GM18870 (cell line): ENCODE data around the gene PDSS2.
A peak's percentile ranks its signal among the peaks of the same experiment; 100 is the strongest.
"Not testable (repeated sequence)": the region's sequence is repeated elsewhere in the genome, so short reads cannot be mapped to it uniquely, and the experiment has no call there.

ENCODE experiments used
- ATAC-seq: cut with Tn5 transposase; IDR thresholded peaks from one replicate; pipeline ENCODE4 v1.9.1; 2021; ENCODE audit warnings: moderate library complexity; ENCODE audit not compliant: unreplicated experiment

Gene PDSS2

DNA sequence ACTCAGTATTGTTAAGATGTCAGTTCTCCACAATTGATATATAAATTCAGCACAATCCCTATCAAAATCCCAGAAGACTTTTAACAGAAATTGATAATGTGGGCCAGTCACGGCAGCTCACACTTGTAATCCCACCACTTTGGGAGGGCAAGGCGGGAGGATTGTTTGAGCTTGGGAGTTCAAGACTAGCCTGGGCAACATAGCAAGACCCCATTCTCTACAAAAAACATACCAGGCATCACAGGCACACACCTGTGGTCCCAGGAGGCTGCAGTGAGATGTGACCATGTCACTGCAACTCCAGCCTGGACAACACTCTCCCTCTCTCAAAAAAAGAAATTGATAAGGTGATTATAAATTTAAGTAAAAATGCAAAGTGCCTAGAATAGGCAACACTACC is 90.9 kb downstream of the PDSS2 start:
- no peak for ATAC-seq

DNA sequence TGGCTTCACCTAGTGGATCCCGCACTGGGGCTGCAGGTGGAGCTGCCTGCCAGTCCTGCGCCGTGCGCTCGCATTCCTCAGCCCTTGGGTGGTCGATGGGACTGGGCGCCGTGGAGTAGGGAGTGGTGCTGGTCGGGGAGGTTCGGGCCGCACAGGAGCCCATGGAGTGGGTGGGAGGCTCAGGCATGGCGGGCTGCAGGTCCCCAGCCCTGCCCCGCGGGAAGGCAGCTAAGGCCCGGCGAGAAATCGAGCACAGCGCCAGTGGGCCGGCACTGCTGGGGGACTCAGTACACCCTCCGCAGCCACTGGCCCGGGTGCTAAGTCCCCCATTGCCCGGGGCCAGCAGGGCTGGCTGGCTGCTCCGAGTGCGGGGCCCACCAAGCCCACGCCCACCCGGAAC is 95.2 kb downstream of the PDSS2 start:
- not testable (repeated sequence) for ATAC-seq

DNA sequence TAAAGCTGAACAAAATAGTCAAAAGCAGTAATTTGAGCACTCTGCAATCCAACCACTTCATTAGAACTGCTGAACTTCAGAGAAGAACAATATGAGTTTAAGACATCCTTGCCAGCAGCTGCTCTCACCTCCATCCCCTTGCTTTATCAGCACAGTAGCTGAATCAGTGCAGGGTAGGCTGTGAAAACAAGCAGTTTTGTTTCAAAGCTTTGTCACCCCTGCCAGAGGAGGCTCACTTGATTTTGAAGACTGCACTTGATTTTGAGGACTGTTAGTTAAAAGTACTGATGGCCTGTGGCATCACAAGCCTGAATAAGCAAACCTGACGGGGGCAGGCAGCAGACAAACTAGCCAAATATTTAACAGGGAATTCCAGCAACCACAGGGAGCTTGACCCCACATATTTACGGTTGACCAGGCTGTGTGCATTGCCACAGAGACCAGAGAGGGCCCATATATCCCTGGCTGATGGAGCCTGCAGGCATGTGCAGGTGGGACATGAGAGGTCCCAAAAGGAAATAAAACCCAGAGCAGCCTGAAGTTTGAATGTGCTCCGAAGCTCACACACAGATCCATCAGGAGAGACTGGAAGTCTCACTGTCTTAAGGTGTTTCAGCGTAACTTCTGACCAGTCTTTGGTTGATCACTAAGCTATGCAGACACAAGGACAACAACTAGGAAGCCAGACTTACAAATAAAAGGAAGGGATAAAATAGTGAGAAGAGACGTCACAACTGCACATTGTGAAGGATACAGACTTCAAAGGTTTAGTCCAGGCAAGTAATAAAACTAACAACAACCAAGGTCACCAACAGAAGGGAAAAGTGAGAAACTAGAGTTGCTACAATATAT is 97.4 kb downstream of the PDSS2 start:
- ATAC-seq, result no peak

- ATAC-seq, result no peak
These were observed 98.9 kb downstream of the PDSS2 start for GRCh38 chr6:107360476-107360875.

- ATAC-seq, result no peak
These were observed 101.5 kb downstream of the PDSS2 start for GRCh38 chr6:107357842-107358241.

DNA sequence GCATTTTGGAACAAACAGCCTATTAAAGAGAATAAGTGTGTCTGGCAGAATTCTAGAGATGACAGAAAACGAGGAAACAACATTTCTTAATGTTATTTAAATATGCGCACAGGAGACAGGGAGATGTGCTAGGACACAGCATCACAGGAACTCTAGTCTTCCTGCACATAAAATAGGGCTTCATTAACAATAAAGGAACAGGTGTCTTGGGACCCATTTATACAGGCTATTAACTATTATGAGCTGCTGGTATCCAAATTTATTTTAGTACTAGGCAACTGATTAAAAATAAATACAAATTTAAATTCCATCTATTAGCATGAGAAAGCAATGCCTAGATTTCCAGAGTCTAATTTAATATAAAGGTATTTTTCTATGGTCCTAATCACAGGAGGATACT is 102.3 kb downstream of the PDSS2 start:
- ATAC-seq, result no peak

DNA sequence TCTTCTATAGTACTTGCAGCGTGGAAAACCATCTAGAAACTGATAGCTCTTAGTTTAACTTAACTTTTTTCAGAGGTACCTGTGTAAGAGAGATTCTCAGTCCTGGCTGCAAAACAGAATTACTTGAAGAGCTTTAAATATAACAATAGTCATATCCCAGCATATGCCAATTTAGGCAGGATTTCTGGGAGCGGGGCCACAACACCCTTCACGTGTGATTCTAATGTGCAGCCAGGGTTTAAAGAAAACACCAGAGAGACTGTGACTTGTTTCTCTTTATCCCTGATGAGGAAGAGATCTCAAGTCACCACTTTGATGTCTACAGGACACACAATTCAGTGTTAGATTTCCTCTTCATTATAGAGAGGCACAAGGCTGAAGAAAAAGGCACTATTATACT is 103.7 kb downstream of the PDSS2 start:
- ATAC-seq, result no peak

DNA sequence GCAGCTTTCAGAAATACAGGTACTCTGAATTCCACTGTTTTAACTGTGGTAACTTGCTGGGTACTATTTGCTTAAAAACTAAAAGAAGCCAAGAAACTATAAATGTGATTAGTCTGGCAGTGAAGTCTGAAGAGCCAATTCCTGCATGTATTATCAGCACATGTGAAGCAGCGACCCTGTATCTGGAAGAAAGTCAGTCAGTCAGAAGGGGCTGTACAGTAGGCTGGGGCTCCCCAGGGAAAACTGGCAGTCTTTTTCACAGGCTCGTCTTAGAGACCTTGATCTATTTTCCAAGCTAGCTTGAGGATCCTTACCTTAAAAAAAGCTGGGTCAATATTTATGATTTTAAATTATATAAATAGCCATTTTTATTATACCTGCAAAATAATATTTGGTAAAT is 104.9 kb downstream of the PDSS2 start:
- ATAC-seq, result no peak

DNA sequence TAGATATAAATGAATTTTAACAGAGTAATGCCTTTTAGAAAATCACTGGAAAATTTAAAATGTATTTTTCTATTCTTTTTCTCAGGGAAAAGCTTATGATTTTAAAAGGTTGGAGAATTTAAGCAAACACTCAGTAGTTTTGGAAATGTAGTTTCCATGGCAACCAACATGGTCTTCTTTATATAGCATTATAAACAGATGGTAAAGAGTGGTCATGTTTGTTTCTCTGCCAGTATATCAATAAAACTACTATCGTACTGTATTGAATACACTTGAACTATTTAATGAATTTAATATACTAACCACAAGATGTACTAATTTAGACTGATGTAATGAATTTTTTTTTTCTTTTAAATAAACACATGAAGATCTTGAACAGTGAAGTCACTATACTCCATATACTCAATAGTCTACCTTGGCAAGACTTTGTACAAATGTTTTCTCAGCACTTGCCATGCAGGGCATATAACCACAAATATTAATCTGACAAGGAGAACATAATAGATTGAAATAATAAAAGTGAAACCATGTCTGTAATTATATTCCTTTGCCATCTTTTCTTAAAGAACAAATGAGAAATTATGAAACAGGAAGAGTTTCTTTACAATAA is 105.5 kb downstream of the PDSS2 start:
- ATAC-seq, result no peak

DNA sequence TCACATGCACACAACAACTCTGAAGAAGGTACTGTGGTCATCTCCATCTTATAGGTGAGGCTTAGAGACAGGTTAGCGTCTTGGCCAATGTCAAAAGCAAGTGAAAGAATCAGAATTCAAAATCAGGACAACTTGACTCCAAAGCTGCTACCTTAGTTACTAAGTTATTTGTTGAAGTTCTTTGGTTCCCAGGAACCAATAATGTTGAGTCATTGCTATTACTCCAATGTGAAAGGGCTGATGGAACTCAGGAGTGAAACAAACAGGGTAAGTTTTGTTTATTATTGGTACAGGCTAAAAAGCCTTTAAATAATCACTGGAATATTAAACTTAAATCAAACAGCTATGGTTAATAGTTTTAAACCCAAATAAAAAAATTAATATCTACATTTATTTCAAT is 111.1 kb downstream of the PDSS2 start:
- no peak for ATAC-seq

DNA sequence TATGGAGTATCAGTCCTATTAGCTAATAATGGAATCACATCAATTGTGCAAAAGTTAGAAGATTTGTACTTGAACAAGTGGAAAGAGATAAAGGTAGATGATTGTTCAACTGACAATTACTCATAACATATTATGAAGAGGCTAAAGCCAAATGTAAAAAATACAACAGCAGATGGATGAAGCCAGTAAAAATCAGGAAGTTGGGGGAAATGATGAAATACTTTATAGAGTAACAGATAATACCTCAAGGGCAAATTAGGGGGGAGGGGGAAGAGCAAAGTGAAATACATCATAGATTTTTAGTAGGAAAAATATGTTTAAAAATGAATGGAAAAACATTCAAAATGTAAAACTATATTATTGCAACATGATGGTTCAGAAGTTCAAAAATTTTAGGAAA is 114.0 kb downstream of the PDSS2 start:
- ATAC-seq, result no peak

GRCh38 chr6:107344981-107345380 is 114.4 kb downstream of the PDSS2 start:
- no peak for ATAC-seq

DNA sequence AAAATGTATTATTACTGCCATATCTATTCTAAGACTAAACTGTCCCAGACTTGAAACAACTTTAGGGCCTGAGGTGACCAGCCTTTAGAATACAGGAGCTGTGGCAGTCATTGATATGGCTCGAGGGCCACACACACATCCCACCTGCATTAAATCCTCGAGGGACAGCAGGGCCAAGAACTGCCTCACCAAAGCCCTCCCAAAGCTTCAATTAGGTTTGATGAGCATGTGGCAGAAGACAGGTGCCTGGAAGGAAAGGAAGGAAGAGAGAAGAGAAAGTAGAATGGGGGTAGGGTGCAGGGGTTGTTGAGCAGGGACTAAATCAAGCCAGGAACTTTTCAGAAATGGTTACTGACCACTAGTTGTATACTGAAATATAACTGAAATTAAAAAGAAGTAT is 115.0 kb downstream of the PDSS2 start:
- no peak for ATAC-seq

GRCh38 chr6:107342144-107342543 is 117.2 kb downstream of the PDSS2 start:
- no peak for ATAC-seq

- no peak for ATAC-seq
These were observed 118.5 kb downstream of the PDSS2 start for GRCh38 chr6:107340881-107341280.

DNA sequence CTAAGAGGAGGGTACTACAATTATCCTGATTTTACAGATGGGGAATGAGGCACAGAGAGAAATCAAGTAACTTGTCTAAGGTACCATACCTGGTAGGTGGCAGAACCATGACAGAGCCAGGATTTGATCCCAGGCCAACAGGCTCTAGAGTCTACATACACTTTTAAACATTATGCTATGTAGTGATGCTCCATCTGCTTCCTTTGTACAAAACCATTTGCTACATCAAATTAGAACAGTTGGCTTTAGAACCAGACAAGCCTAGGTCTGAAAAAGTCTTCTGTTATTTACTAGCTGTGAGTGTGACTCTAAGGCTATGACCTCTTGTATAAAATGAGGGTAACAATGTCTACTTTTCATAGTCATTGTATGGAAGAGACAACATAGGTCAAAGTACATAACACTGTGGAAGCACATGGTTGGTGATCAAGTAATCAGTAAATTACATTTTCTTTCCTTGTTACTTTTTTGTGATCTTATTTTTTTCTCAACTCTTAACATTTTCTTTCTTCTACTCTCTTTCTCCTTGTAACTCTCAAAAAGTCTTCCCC is 122.1 kb downstream of the PDSS2 start:
- no peak for ATAC-seq

- no peak for ATAC-seq
These were observed 125.3 kb downstream of the PDSS2 start for GRCh38 chr6:107334026-107334425.

DNA sequence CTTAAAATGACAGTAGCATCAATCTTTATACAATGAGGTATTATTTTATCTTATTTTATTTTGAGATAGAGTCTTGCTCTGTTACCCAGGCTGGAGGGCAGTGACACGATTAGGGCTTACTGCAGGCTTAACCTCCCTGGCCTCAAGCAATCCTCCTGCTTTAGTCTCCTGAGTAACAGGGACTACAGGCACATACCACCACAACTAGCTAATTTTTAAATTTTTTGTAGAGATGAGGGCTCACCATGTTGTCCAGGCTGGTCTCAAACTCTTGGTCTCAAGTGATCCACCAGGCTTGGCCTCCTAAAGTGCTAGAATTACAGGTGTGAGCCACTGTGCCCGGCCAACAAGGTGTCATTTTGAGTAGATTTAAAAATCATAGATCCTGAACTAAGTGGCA is 125.9 kb downstream of the PDSS2 start:
- ATAC-seq, result no peak

- no peak for ATAC-seq
These were observed 127.7 kb downstream of the PDSS2 start for GRCh38 chr6:107331409-107332386.

- ATAC-seq, result peak; percentile 99
These were observed 129.2 kb downstream of the PDSS2 start for GRCh38 chr6:107330168-107330567.
